H1 (cell line): ENCODE data around the gene FRMD3. TPM values are rescaled to one million over a fixed set of nuclear protein-coding genes. Genes with fewer than 3 reads are reported as not detected.
A peak's percentile ranks its signal among the peaks of the same experiment; 100 is the strongest.

Experiments
- CTCF ChIA-PET: fragments of 300-600 bp; sonication (Branson Sonifier 250); formaldehyde crosslinking; loops from one replicate; lab custom pipeline; 2021; ENCODE audit not compliant: partially characterized antibody; lab: Charles Lee
- POLR2A ChIA-PET: fragments of 300-600 bp; sonication (Branson Sonifier 250); formaldehyde crosslinking; loops from one replicate; lab custom pipeline; 2021; ENCODE audit warnings: inconsistent platforms; ENCODE audit not compliant: partially characterized antibody; lab: Charles Lee
- DNase-seq, 2 experiments: peaks; one replicate each; pipeline versions ENCODE4 v3.0.0 to v3.0.0-alpha.2; 2010 to 2022; ENCODE audit warnings: low spot score in 2 of 2, low read depth in 1 of 2, mixed read lengths in 1 of 2
- FAIRE-seq: peaks from 2 replicates; lab custom pipeline; 2011; peaks lifted over from hg19 to GRCh38; lab: Jason Lieb, UNC
- H2AFZ ChIP-seq: 2 replicates; pipeline ENCODE4 v1.8.1; 2012; ENCODE audit warnings: low read length, inconsistent platforms
- H2AK5ac ChIP-seq: 2 replicates; pipeline ENCODE4 v1.6.1; 2013; ENCODE audit warnings: low read depth, low read length
- H2BK120ac ChIP-seq: replicated peaks from 2 replicates; pipeline ENCODE3; 2013; ENCODE audit warnings: low read depth, low read length, inconsistent platforms
- H2BK12ac ChIP-seq: 2 replicates; pipeline ENCODE4 v1.6.1; 2013; ENCODE audit warnings: low read depth, low read length
- H2BK15ac ChIP-seq: 2 replicates; pipeline ENCODE4 v1.6.1; 2013; ENCODE audit warnings: low read length
- H2BK20ac ChIP-seq: 2 replicates; pipeline ENCODE4 v1.6.1; 2013; ENCODE audit warnings: low read length
- H2BK5ac ChIP-seq: 2 replicates; pipeline ENCODE4 v1.6.1; 2013; ENCODE audit warnings: low read depth, low read length
- H3K14ac ChIP-seq: 2 replicates; pipeline ENCODE4 v1.6.1; 2013; ENCODE audit warnings: inconsistent platforms; ENCODE audit not compliant: insufficient read length
- H3K18ac ChIP-seq: 2 replicates; pipeline ENCODE4 v1.6.1; 2013; ENCODE audit warnings: low read length; ENCODE audit errors: extremely low read depth
- H3K23ac ChIP-seq: 2 replicates; pipeline ENCODE4 v1.6.1; 2013; ENCODE audit warnings: inconsistent platforms; ENCODE audit not compliant: insufficient read length
- H3K23me2 ChIP-seq: 2 replicates; pipeline ENCODE4 v1.6.1; 2013; ENCODE audit warnings: low read depth, low read length
- H3K27ac ChIP-seq: 2 replicates; pipeline ENCODE4 v1.6.1; 2011; ENCODE audit warnings: low read depth, low read length, inconsistent platforms
- H3K27me3 ChIP-seq, 4 experiments: replicated peaks in 1 of 4; 1 replicate in 1 of 4; 2 replicates in 3 of 4; pipeline versions ENCODE4 v1.6.1 to v1.8.1; 2011 to 2013; ENCODE audit warnings: low read length in 3 of 4, mild to moderate bottlenecking in 3 of 4, inconsistent platforms in 2 of 4, mixed read lengths in 2 of 4, moderate library complexity in 1 of 4; ENCODE audit not compliant: control insufficient read depth in 3 of 4, insufficient read depth in 3 of 4; ENCODE audit errors: extremely low read depth in 1 of 4
- H3K36me3 ChIP-seq, 4 experiments: 2 replicates each; pipeline versions ENCODE4 v1.6.1 to v1.8.1; 2011 to 2013; ENCODE audit warnings: mild to moderate bottlenecking in 4 of 4, low read length in 3 of 4, moderate library complexity in 2 of 4, control low read depth in 1 of 4, inconsistent platforms in 1 of 4; ENCODE audit not compliant: insufficient read depth in 4 of 4, control insufficient read depth in 2 of 4
- H3K4ac ChIP-seq: replicated peaks from 2 replicates; pipeline ENCODE3; 2013; ENCODE audit warnings: low read length, low read depth, mixed read lengths, inconsistent platforms; ENCODE audit not compliant: insufficient read length
- H3K4me1 ChIP-seq, 4 experiments: replicated peaks in 1 of 4; 1 replicate in 1 of 4; 2 replicates in 3 of 4; pipeline versions ENCODE4 v1.6.1 to v1.8.1; 2011 to 2013; ENCODE audit warnings: low read length in 3 of 4, inconsistent platforms in 2 of 4, mixed read lengths in 1 of 4; ENCODE audit not compliant: insufficient read depth in 4 of 4, control insufficient read depth in 3 of 4
- H3K4me2 ChIP-seq, 2 experiments: 2 replicates each; pipeline versions ENCODE4 v1.6.1 to v1.8.1; 2011 to 2013; ENCODE audit warnings: low read depth in 2 of 2, low read length in 2 of 2, control low read depth in 1 of 2, inconsistent platforms in 1 of 2, mild to moderate bottlenecking in 1 of 2; ENCODE audit not compliant: insufficient read depth in 1 of 2
- H3K4me3 ChIP-seq, 4 experiments: fragments of 200-600, 300-600 bp in 1 of 4; sonication (generic), shearing (Covaris generic), sonication (Bioruptor Twin) in 1 of 4; 2 replicates each; pipeline versions ENCODE4 v1.5.1 to v1.8.1; 2011 to 2016; ENCODE audit warnings: low read length in 4 of 4, low read depth in 3 of 4, control low read depth in 2 of 4, inconsistent platforms in 2 of 4, mild to moderate bottlenecking in 2 of 4, mixed read lengths in 1 of 4, moderate library complexity in 1 of 4; ENCODE audit not compliant: insufficient read depth in 2 of 4; ENCODE audit errors: extremely low read depth in 1 of 4
- H3K56ac ChIP-seq: replicated peaks from 2 replicates; pipeline ENCODE3; 2013; ENCODE audit warnings: low read depth, mild to moderate bottlenecking, mixed read lengths, low read length, inconsistent platforms; ENCODE audit not compliant: insufficient read length
- H3K79me1 ChIP-seq: 2 replicates; pipeline ENCODE4 v1.6.1; 2013; ENCODE audit warnings: low read depth, low read length, control low read depth
- H3K79me2 ChIP-seq, 2 experiments: 2 replicates each; pipeline versions ENCODE4 v1.6.1 to v1.8.1; 2012 to 2013; ENCODE audit warnings: low read length in 2 of 2, mild to moderate bottlenecking in 2 of 2, inconsistent platforms in 1 of 2; ENCODE audit not compliant: insufficient read depth in 2 of 2, control insufficient read depth in 1 of 2
- H3K9ac ChIP-seq, 4 experiments: replicated peaks in 1 of 4; 1 replicate in 1 of 4; 2 replicates in 3 of 4; pipeline versions ENCODE4 v1.6.1 to v1.8.1; 2011 to 2013; ENCODE audit warnings: low read depth in 3 of 4, low read length in 3 of 4, control low read depth in 2 of 4, mild to moderate bottlenecking in 2 of 4, moderate library complexity in 2 of 4, inconsistent platforms in 1 of 4; ENCODE audit errors: extremely low read depth in 1 of 4
- H3K9me3 ChIP-seq, 2 experiments: 2 replicates each; pipeline versions ENCODE4 v1.6.1 to v1.8.1; 2012 to 2013; ENCODE audit warnings: mild to moderate bottlenecking in 2 of 2, moderate library complexity in 2 of 2, control low read depth in 1 of 2, inconsistent platforms in 1 of 2, low read depth in 1 of 2, low read length in 1 of 2, mixed read lengths in 1 of 2; ENCODE audit not compliant: insufficient read depth in 2 of 2
- H4K20me1 ChIP-seq, 2 experiments: replicated peaks in 1 of 2; 2 replicates each; pipeline versions ENCODE3 to v1.8.1; 2011 to 2013; ENCODE audit warnings: inconsistent platforms in 2 of 2, low read length in 2 of 2, mild to moderate bottlenecking in 1 of 2; ENCODE audit not compliant: insufficient read depth in 2 of 2, control insufficient read depth in 1 of 2
- H4K5ac ChIP-seq: 2 replicates; pipeline ENCODE4 v1.6.1; 2013; ENCODE audit warnings: low read length, low read depth, mixed read lengths, inconsistent platforms; ENCODE audit not compliant: insufficient read length
- H4K8ac ChIP-seq: 2 replicates; pipeline ENCODE4 v1.8.0; 2013; ENCODE audit warnings: mild to moderate bottlenecking, moderate library complexity, low read length, inconsistent platforms; ENCODE audit not compliant: insufficient read depth; ENCODE audit errors: extremely low read depth
- H4K91ac ChIP-seq: replicated peaks from 2 replicates; pipeline ENCODE3; 2013; ENCODE audit warnings: low read length, mixed read lengths, inconsistent platforms; ENCODE audit not compliant: insufficient read length
- ASH2L ChIP-seq: fragments of 200-600, 300-600 bp; sonication (generic); IDR thresholded peaks from one replicate; pipeline ENCODE4 v1.7.1; 2017; ENCODE audit warnings: low read length
- NRF1 ChIP-seq: IDR thresholded peaks from 2 replicates; pipeline ENCODE4 v1.6.1; 2011; ENCODE audit warnings: mild to moderate bottlenecking, low read depth, low read length, improper control_type of control experiment
- POU5F1 ChIP-seq: IDR thresholded peaks from 2 replicates; pipeline ENCODE4 v1.6.1; 2011; ENCODE audit warnings: low read depth, mild to moderate bottlenecking, low read length, moderate library complexity
- RAD21 ChIP-seq, 2 experiments: IDR thresholded peaks in 1 of 2; conservative IDR thresholded peaks in 1 of 2; 2 replicates each; pipeline ENCODE4 v1.6.1; 2011; ENCODE audit warnings: low read depth in 2 of 2, low read length in 2 of 2, improper control_type of control experiment in 1 of 2, inconsistent platforms in 1 of 2, mild to moderate bottlenecking in 1 of 2, moderate library complexity in 1 of 2
- SP4 ChIP-seq: IDR thresholded peaks from 2 replicates; pipeline ENCODE4 v1.6.1; 2012; ENCODE audit warnings: low read length, inconsistent platforms
- WGBS, 2 experiments: shearing (Covaris generic) in 1 of 2; methylation state at CpG; one replicate each; pipeline versions ENCODE4 v1.1.6 to v1.1.7; 2013 to 2015; ENCODE audit warnings: low lambda C conversion rate in 2 of 2, mixed read lengths in 2 of 2, inconsistent platforms in 1 of 2, low coverage in 1 of 2, missing lambda C conversion rate in 1 of 2; ENCODE audit not compliant: insufficient replicate concordance in 2 of 2, insufficient coverage in 1 of 2, insufficient read length in 1 of 2; ENCODE audit errors: extremely low coverage in 1 of 2, missing lambda C conversion rate in 1 of 2; 5-methylcytosine and 5-hydroxymethylcytosine counted together
- polyA plus RNA-seq, 7 experiments: library from polyadenylated mRNA; depleted of rRNA in 3 of 7; stranded (reverse) in 5 of 7; unstranded in 2 of 7; fragments of >200 nt in 5 of 7; fragments of 200-250 nt in 2 of 7; gene quantifications; 1 replicate in 5 of 7; 2 replicates in 1 of 7; 4 replicates in 1 of 7; pipeline versions ENCODE4 v1.2.1 to v1.2.3, GENCODE V29; 2011 to 2013; ENCODE audit warnings: missing spikeins in 2 of 7, mixed read lengths in 2 of 7
- total RNA-seq: library from RNA; stranded (reverse); fragmentation: NEBNext Ultra II Directional; extraction: Animal tissue kit (Norgen Biotek cat#: 25700); gene quantifications from 2 replicates; pipeline ENCODE4 v1.2.1, GENCODE V29; 2021

FRMD3 gene
- total and polyA plus RNA-seq, 2 of the 8 experiments (the other 6 are each of a cell fraction or from before 2014, with no cell fraction given), result 0.15 to 1.4 TPM

GRCh38 chr9:83322438-83322837, 215.8 kb downstream of the FRMD3 start:
- POLR2A ChIA-PET, result no interaction called here
- no peak overlapping the region for H2BK15ac ChIP-seq
- CTCF ChIA-PET, result interaction anchor here (0.7 to 2.9 kb wide), 6 partner anchors 9 to 309 kb away, joined by 3 to 15 read pairs (median 5); no protein-coding TSS in a partner anchor
- H2BK120ac ChIP-seq, result no peak overlapping the region
- H2BK12ac ChIP-seq, result no peak overlapping the region
- H3K14ac ChIP-seq, result no peak overlapping the region
- H3K4ac ChIP-seq, result no peak overlapping the region
- FAIRE-seq (no peak), DNase-seq (no peak)
- H2BK5ac ChIP-seq, result no peak overlapping the region
- no peak overlapping the region for H3K23ac ChIP-seq
- H4K20me1 ChIP-seq, result no peaks in the 10 kb centered on the region
- H2AK5ac ChIP-seq, result no peak overlapping the region
- no peak overlapping the region for H2AFZ ChIP-seq
- H3K4me3 ChIP-seq, result no peak overlapping the region
- no peaks in the 10 kb centered on the region for H3K79me2 ChIP-seq
- H2BK20ac ChIP-seq, result no peak overlapping the region
- no peaks in the 10 kb centered on the region for H3K23me2 ChIP-seq
- no peak overlapping the region for H3K56ac ChIP-seq
- H3K27ac ChIP-seq, result no peak overlapping the region
- H4K5ac ChIP-seq, result no peak overlapping the region
- H3K4me1 ChIP-seq, result no peaks in the 10 kb centered on the region
- no peak overlapping the region for H3K18ac ChIP-seq
- no peaks in the 10 kb centered on the region for H3K27me3 ChIP-seq
- H3K9me3 ChIP-seq, result 0 out of 4 replicates have a peak, but pooled peaks cover 0 to 6% of the 10 kb centered on the region in 2 experiments
- no peaks in the 10 kb centered on the region for H3K36me3 ChIP-seq
- no peak overlapping the region for H4K8ac ChIP-seq
- TF ChIP-seq POU5F1 (no peak), SP4 (no peak), NRF1 (no peak), RAD21 (IDR thresholded peaks at IDR 0.05 in 1 of 2, conservative IDR thresholded peaks at IDR 0.05 in 1 of 2; ENCODE audit: low read depth in 2 of 2, low read length in 2 of 2) (peak; percentile 7 to 31; a peak in 2 of 4 replicates), ASH2L (no peak)
- H3K4me2 ChIP-seq, result no peak overlapping the region
- 69% methylated on average over 1 of the region's 1 CpG; no CpG with 5 or more reads in 1 of the 2 experiments for WGBS, 2 experiments
- H4K91ac ChIP-seq, result no peak overlapping the region
- no peaks in the 10 kb centered on the region for H3K79me1 ChIP-seq
- H3K9ac ChIP-seq, result no peak overlapping the region
